ENCODE measurements around the gene SRGAP1. TPM values are rescaled to one million over a fixed set of nuclear protein-coding genes. Genes with fewer than 3 reads are reported as not detected.

Gene SRGAP1
- total RNA-seq, 3 donors from 2014 or later (not counting 1 experiment from before 2014, with no cell fraction given) = 0.10 to 0.49 (median 0.16) TPM

GRCh38 chr12:63958876-63959580 lies 114.5 kb downstream of the SRGAP1 start:
- Histone ChIP-seq H3K4me1 (ENCODE audit: control insufficient read depth, insufficient read depth, low read length) (no peaks in the 10 kb centered on the region), H3K27ac (ENCODE audit: low read length) (no peak overlapping the region), H3K4me3 (ENCODE audit: low read length) (no peak overlapping the region), H3K27me3 (ENCODE audit: control insufficient read depth, insufficient read depth, low read length) (no peaks in the 10 kb centered on the region), H3K36me3 (ENCODE audit: control insufficient read depth, insufficient read depth, low read length) (no peaks in the 10 kb centered on the region), H3K9me3 (ENCODE audit: control insufficient read depth, insufficient read depth, low read length) (no peaks in the 10 kb centered on the region)
- WGBS (ENCODE audit: insufficient coverage) = no CpG with 5 or more reads among the region's 3 CpGs
- Mint-ChIP-seq H3K27ac (no peak overlapping the region), H3K4me3 (no peak overlapping the region), H3K4me1 (no peaks in the 10 kb centered on the region), H3K36me3 (no peaks in the 10 kb centered on the region), H3K27me3 (ENCODE audit: low read depth in 2 of 2) (no peaks in the 10 kb centered on the region), H3K9me3 (no peaks in the 10 kb centered on the region)
- intact Hi-C loops (cut with micrococcal nuclease) = no loop called here
- TF ChIP-seq CTCF (IDR thresholded peaks at IDR 0.05) = no peak
- no peak for ATAC-seq
- no peak for DNase-seq

GRCh38 chr12:63961048-63961447 lies 116.5 kb downstream of the SRGAP1 start:
- intact Hi-C loops (cut with micrococcal nuclease) = no loop called here

GRCh38 chr12:63961543-63961942 lies 117.0 kb downstream of the SRGAP1 start:
- TF ChIP-seq CTCF (IDR thresholded peaks at IDR 0.05) = no peak
- Histone ChIP-seq H3K9me3 (ENCODE audit: control insufficient read depth, insufficient read depth, low read length) (no peaks in the 10 kb centered on the region), H3K4me1 (ENCODE audit: control insufficient read depth, insufficient read depth, low read length) (no peaks in the 10 kb centered on the region), H3K4me3 (ENCODE audit: low read length) (no peak overlapping the region), H3K36me3 (ENCODE audit: control insufficient read depth, insufficient read depth, low read length) (no peaks in the 10 kb centered on the region), H3K27me3 (ENCODE audit: control insufficient read depth, insufficient read depth, low read length) (no peaks in the 10 kb centered on the region), H3K27ac (ENCODE audit: low read length) (no peak overlapping the region)
- WGBS (ENCODE audit: insufficient coverage) = 90% methylated on average over 3 of the region's 3 CpGs
- no peaks in the 10 kb centered on the region for H3K9me3 Mint-ChIP-seq
- ATAC-seq (no peak), DNase-seq (no peak)
- intact Hi-C loops (cut with micrococcal nuclease) = no loop called here
- H3K27ac Mint-ChIP-seq = no peak overlapping the region
- H3K36me3 Mint-ChIP-seq = no peaks in the 10 kb centered on the region
- no peaks in the 10 kb centered on the region for H3K4me1 Mint-ChIP-seq
- H3K4me3 Mint-ChIP-seq = no peak overlapping the region
- no peaks in the 10 kb centered on the region for H3K27me3 Mint-ChIP-seq (ENCODE audit: low read depth in 2 of 2)

More at GRCh38 chr12:63961048-63961447, 116.5 kb downstream of the SRGAP1 start:
- Histone ChIP-seq H3K27ac (ENCODE audit: low read length) (no peak overlapping the region), H3K9me3 (ENCODE audit: control insufficient read depth, insufficient read depth, low read length) (no peaks in the 10 kb centered on the region), H3K27me3 (ENCODE audit: control insufficient read depth, insufficient read depth, low read length) (no peaks in the 10 kb centered on the region), H3K4me1 (ENCODE audit: control insufficient read depth, insufficient read depth, low read length) (no peaks in the 10 kb centered on the region), H3K36me3 (ENCODE audit: control insufficient read depth, insufficient read depth, low read length) (no peaks in the 10 kb centered on the region), H3K4me3 (ENCODE audit: low read length) (no peak overlapping the region)
- TF ChIP-seq CTCF (IDR thresholded peaks at IDR 0.05) = no peak
- ATAC-seq (no peak), DNase-seq (no peak)
- no peaks in the 10 kb centered on the region for H3K27me3 Mint-ChIP-seq (ENCODE audit: low read depth in 2 of 2)
- H3K27ac Mint-ChIP-seq = no peak overlapping the region
- H3K36me3 Mint-ChIP-seq = no peaks in the 10 kb centered on the region
- no peaks in the 10 kb centered on the region for H3K4me1 Mint-ChIP-seq
- 92% methylated on average over 4 of the region's 5 CpGs for WGBS (ENCODE audit: insufficient coverage)
- H3K9me3 Mint-ChIP-seq = no peaks in the 10 kb centered on the region
- H3K4me3 Mint-ChIP-seq = no peak overlapping the region

- no peaks in the 10 kb centered on the region for H3K9me3 Mint-ChIP-seq
- H3K27me3 ChIP-seq (ENCODE audit: control insufficient read depth, insufficient read depth, low read length) = no peaks in the 10 kb centered on the region
- DNase-seq = no peak
- H3K36me3 ChIP-seq (ENCODE audit: control insufficient read depth, insufficient read depth, low read length) = no peaks in the 10 kb centered on the region
- TF ChIP-seq CTCF (IDR thresholded peaks at IDR 0.05) = no peak
- no peaks in the 10 kb centered on the region for H3K9me3 ChIP-seq (ENCODE audit: control insufficient read depth, insufficient read depth, low read length)
- H3K4me1 Mint-ChIP-seq = no peaks in the 10 kb centered on the region
- no peak for ATAC-seq
- H3K27me3 Mint-ChIP-seq (ENCODE audit: low read depth in 2 of 2) = no peaks in the 10 kb centered on the region
- H3K4me1 ChIP-seq (ENCODE audit: control insufficient read depth, insufficient read depth, low read length) = no peaks in the 10 kb centered on the region
- intact Hi-C loops (cut with micrococcal nuclease) = no loop called here
- no CpG with 5 or more reads among the region's 2 CpGs for WGBS (ENCODE audit: insufficient coverage)
- no peak overlapping the region for H3K4me3 Mint-ChIP-seq
- no peak overlapping the region for H3K4me3 ChIP-seq (ENCODE audit: low read length)
- no peaks in the 10 kb centered on the region for H3K36me3 Mint-ChIP-seq
- H3K27ac ChIP-seq (ENCODE audit: low read length) = no peak overlapping the region
- no peak overlapping the region for H3K27ac Mint-ChIP-seq
Observed at GRCh38 chr12:63963868-63964267, 119.4 kb downstream of the SRGAP1 start.

All from natural killer cell (primary cell).